ENCODE data around the gene GALNT18. TPM values are rescaled to one million over a fixed set of nuclear protein-coding genes. Genes with fewer than 3 reads are reported as not detected.

Gene GALNT18
- total RNA-seq, 1 donor: 2.4 TPM

GRCh38 chr11:11580841-11581411, 40.9 kb downstream of the GALNT18 start:
- DNase-seq (ENCODE audit: low read depth): no peak
- no peak overlapping the region for H3K4me3 ChIP-seq (ENCODE audit: low read depth, low read length)
- TF ChIP-seq, protein P1, sequence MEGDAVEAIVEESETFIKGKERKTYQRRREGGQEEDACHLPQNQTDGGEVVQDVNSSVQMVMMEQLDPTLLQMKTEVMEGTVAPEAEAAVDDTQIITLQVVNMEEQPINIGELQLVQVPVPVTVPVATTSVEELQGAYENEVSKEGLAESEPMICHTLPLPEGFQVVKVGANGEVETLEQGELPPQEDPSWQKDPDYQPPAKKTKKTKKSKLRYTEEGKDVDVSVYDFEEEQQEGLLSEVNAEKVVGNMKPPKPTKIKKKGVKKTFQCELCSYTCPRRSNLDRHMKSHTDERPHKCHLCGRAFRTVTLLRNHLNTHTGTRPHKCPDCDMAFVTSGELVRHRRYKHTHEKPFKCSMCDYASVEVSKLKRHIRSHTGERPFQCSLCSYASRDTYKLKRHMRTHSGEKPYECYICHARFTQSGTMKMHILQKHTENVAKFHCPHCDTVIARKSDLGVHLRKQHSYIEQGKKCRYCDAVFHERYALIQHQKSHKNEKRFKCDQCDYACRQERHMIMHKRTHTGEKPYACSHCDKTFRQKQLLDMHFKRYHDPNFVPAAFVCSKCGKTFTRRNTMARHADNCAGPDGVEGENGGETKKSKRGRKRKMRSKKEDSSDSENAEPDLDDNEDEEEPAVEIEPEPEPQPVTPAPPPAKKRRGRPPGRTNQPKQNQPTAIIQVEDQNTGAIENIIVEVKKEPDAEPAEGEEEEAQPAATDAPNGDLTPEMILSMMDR (IDR thresholded peaks at IDR 0.05; ENCODE audit: insufficient read depth, low read length): no peak

- TF ChIP-seq, protein P1 (IDR thresholded peaks at IDR 0.05; ENCODE audit: insufficient read depth, low read length): no peak
- no peak overlapping the region for H3K4me3 ChIP-seq (ENCODE audit: low read depth, low read length)
These were observed 41.8 kb downstream of the GALNT18 start for GRCh38 chr11:11580012-11580411.

GRCh38 chr11:11579012-11579988, 42.5 kb downstream of the GALNT18 start:
- TF ChIP-seq, protein P1 (IDR thresholded peaks at IDR 0.05; ENCODE audit: insufficient read depth, low read length): no peak
- no peak overlapping the region for H3K4me3 ChIP-seq (ENCODE audit: low read depth, low read length)
- DNase-seq (ENCODE audit: low read depth): no peak

More at GRCh38 chr11:11580012-11580411, 41.8 kb downstream of the GALNT18 start:
- DNase-seq (ENCODE audit: low read depth): no peak

DNA sequence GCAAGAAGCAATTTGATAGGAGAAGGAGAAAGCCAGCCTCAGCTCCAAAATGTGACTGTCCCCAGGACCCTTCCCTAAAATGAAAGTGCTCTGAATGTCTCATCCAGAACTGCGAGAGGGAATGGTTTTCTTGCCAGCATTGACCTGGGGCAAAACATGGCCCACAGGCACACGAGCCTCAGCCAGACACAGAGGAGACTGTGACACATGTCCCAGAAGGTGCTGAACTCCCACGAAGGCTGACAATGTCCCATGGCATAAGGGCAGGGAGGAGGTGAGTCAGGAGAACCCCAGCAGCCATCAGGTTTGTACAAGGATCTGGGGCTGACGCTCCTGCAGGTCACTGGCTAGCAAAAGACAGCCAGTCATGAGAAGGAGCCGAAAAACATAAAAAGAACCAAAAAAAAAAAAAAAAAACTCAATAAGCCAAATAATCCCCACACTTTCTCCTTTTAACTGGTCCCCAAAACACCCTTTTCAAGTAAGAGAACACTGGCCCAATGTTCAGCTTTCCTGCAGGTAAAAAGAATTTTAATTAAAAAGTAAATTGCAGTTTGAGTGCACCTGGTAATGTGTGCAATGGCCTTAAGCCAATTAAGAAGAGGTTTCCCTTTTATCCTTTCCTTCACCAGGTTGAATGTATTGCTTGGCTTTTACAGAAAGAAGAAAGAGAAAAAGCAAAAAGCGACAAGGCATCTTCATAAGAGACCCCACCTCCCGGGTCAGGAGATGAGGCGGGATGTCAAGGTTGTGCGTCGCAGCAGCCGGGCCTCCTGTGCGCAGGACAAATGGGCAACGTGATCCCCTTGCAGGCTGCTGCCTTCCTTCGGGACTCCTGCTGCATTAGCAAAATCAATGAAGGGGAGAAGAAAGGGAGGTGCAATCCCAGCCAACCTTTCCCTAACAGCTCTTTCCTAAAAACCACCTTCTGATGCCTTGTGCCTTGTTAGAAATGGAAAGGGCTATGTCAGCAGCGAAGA, 43.6 kb downstream of the GALNT18 start:
- no peak overlapping the region for H3K4me3 ChIP-seq (ENCODE audit: low read depth, low read length)
- DNase-seq (ENCODE audit: low read depth): no peak
- TF ChIP-seq, protein P1 (IDR thresholded peaks at IDR 0.05; ENCODE audit: insufficient read depth, low read length): no peak

- no peak overlapping the region for H3K4me3 ChIP-seq (ENCODE audit: low read depth, low read length)
- DNase-seq (ENCODE audit: low read depth): peak; percentile 15
- TF ChIP-seq, protein P1 (IDR thresholded peaks at IDR 0.05; ENCODE audit: insufficient read depth, low read length): no peak
These were observed 44.5 kb downstream of the GALNT18 start for GRCh38 chr11:11577251-11577855.
